Heart left ventricle (tissue), 13 donors: ENCODE measurements around the gene GCH1.

Experiments used
- CTCF ChIP-seq, 12 donors: fragments of 200-600 bp; sonication (generic) in 4 of 12; IDR thresholded peaks; one replicate each; pipeline versions ENCODE4 v1.5.0 to v1.8.0; 2018 to 2022; ENCODE audit warnings: antibody characterized with exemption in 12 of 12, mild to moderate bottlenecking in 5 of 12
- POLR2A ChIP-seq, 2 donors: fragments of 450-650 bp; IDR thresholded peaks; one replicate each; pipeline ENCODE4 v1.6.1; 2017; ENCODE audit warnings: antibody characterized with exemption in 2 of 2, mild to moderate bottlenecking in 2 of 2, moderate library complexity in 2 of 2
- donor health status: ischemic (EF 13 %, LVEDD 7.1; RV severe dilation, severe dysfunction).
- donor health status: DM: no; HTN: yes; CAD: no.
- donor health status: DM: no; HTN: no; CAD: no.
- donor health status: ischemic (EF 25% LVEDD 6.9; RV normal size, moderate dysfunction).
- donor health status: ischemic (EF 25% LVEDD 5.7; RV mildly dilated, moderate dysfunction).
- donor health status: ischemic (EF 35%, LVEDD 5.7; RV mildly dilated, moderate dysfunction).
- donor health status: nonischemic (EF 11% LVEDD 7.7; RV severe dilation, severe dysfunction).
- donor health status: DM: yes; HTN: yes; CAD: no.
- donor health status: PGD.
- donor health status: ischemic (EF 29% LVEDD 5.4; RV normal size, mild dysfunction).
- donor health status: nonischemic (EF 23%, LVEDD 6.1; RV moderate dilation, normal function).

DNA sequence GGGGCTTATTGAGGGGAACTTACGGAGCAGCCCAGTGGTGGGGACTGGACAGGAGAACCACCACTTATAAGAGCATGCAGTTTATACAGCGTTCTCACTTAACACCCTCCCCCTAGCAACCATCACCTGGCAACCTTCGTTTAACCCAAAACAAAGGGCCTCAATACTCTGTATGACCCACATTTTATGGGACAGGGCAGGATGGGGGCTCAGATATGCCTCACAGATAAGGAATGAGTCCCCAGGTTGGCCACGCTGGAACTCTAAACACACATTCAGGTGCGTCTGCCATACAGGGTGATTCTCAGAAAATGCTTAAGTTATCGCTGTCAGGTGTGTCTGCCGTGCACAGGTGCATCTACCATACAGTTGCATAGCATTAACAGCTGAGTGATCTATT lies 99.2 kb downstream of the GCH1 start:
- TF ChIP-seq CTCF (IDR thresholded peaks at IDR 0.05) (no peak), POLR2A (IDR thresholded peaks at IDR 0.05) (no peak)
